NB4 (cell line): ENCODE data around the gene MTIF3.

ENCODE experiments used
- CTCF ChIP-seq: IDR thresholded peaks from one replicate; pipeline ENCODE4 v1.5.1; 2012; ENCODE audit warnings: low read depth, low read length
- MAX ChIP-seq: IDR thresholded peaks from 2 replicates; pipeline ENCODE4 v1.6.1; 2011; ENCODE audit warnings: low read depth, low read length

- TF ChIP-seq CTCF: no peak
- no peak for TF ChIP-seq MAX
Observed at GRCh38 chr13:27395007-27395510, 55.3 kb downstream of the MTIF3 start.
